Erythroblast (primary cell): ENCODE data around the gene MUS81.

Source experiments
- DNase-seq, 2 experiments: peaks; one replicate each; lab custom pipeline; 2025; lab: John Stamatoyannopoulos, UW
- GATA1 ChIP-seq: IDR thresholded peaks from 2 replicates; pipeline ENCODE4 v1.6.1; 2011; ENCODE audit warnings: low read depth, mild to moderate bottlenecking, control low read depth, low read length, moderate library complexity
- POLR2A ChIP-seq: IDR thresholded peaks from 2 replicates; pipeline ENCODE4 v1.6.1; 2011; ENCODE audit warnings: mild to moderate bottlenecking, low read length

The MUS81 gene

GRCh38 chr11:65852508-65853245, 7.6 kb upstream of the MUS81 start:
- no peak for DNase-seq
- TF ChIP-seq POLR2A (no peak), GATA1 (no peak)

- no peak for DNase-seq
- TF ChIP-seq POLR2A (peak; percentile 42), GATA1 (no peak)
These were observed 6.8 kb upstream of the MUS81 start for GRCh38 chr11:65853246-65853979.

- no peak for TF ChIP-seq POLR2A
- no peak for TF ChIP-seq GATA1
- DNase-seq = no peak
These were observed 6.1 kb upstream of the MUS81 start for GRCh38 chr11:65854161-65854592.

GRCh38 chr11:65854852-65855837, 5.1 kb upstream of the MUS81 start:
- TF ChIP-seq POLR2A (no peak), GATA1 (no peak)
- DNase-seq = no peak

GRCh38 chr11:65855927-65856363, 4.3 kb upstream of the MUS81 start:
- no peak for DNase-seq
- TF ChIP-seq GATA1 = no peak
- TF ChIP-seq POLR2A = no peak

- peak; percentile 84 to 87 for DNase-seq
- TF ChIP-seq GATA1 (no peak), POLR2A (no peak)
These were observed 3.3 kb upstream of the MUS81 start for GRCh38 chr11:65856689-65857499.

GRCh38 chr11:65857500-65857852, 2.8 kb upstream of the MUS81 start:
- TF ChIP-seq GATA1 = no peak
- no peak for TF ChIP-seq POLR2A
- DNase-seq = peak; percentile 83 to 87

GRCh38 chr11:65857853-65858680, 2.2 kb upstream of the MUS81 start, which contains the start of gene CFL1:
TSS of gene CFL1 (minus strand) at chr11:65858180. CDS start at chr11:65858099, 81 bp downstream.
- TF ChIP-seq GATA1 (no peak), POLR2A (peak; percentile 96)
- peak; percentile 98 to 99 for DNase-seq

GRCh38 chr11:65858681-65859087, 1.5 kb upstream of the MUS81 start:
- TF ChIP-seq POLR2A (no peak), GATA1 (no peak)
- no peak for DNase-seq

GRCh38 chr11:65859095-65859811, 980 bp upstream of the MUS81 start:
- TF ChIP-seq GATA1 (no peak), POLR2A (peak; percentile 96)

GRCh38 chr11:65859812-65860277, 388 bp upstream of the MUS81 start:
- TF ChIP-seq GATA1 (no peak), POLR2A (peak; percentile 79)
- DNase-seq = no peak

More at GRCh38 chr11:65859095-65859811, 980 bp upstream of the MUS81 start:
- DNase-seq = peak; percentile 99
